ENCODE measurements around the gene KLHL6. TPM values are rescaled to one million over a fixed set of nuclear protein-coding genes. Genes with fewer than 3 reads are reported as not detected.
A peak's percentile ranks its signal among the peaks of the same experiment; 100 is the strongest.

The KLHL6 gene
- total and polyA plus RNA-seq, 4 donors: 0.42 to 3.8 (median 1.0) TPM

GRCh38 chr3:183498634-183499033, 56.9 kb downstream of the KLHL6 start:
- DNase-seq (ENCODE audit: low spot score): no peak
- 40% methylated on average over 6 of the region's 6 CpGs for WGBS
- H3K27ac ChIP-seq (ENCODE audit: low read depth in 1 of 2, low read length in 2 of 2): peak overlapping the region in 1 of 2 donors; percentile 49
- H3K27me3 ChIP-seq (ENCODE audit: control insufficient read depth in 4 of 4, insufficient read depth in 4 of 4, low read length in 3 of 4): no peaks in the 10 kb centered on the region
- H3K36me3 ChIP-seq (ENCODE audit: control insufficient read depth in 4 of 4, insufficient read depth in 3 of 4, low read depth in 1 of 4, low read length in 3 of 4): no peaks in the 10 kb centered on the region
- TF ChIP-seq ZBTB33 (IDR thresholded peaks at IDR 0.05) (peak; percentile 35), REST (IDR thresholded peaks at IDR 0.05) (peak; percentile 43), RXRA (IDR thresholded peaks at IDR 0.05) (peak; percentile 79 to 90), NR2F2 (IDR thresholded peaks at IDR 0.05) (no peak), RAD21 (IDR thresholded peaks at IDR 0.05) (peak; percentile 25 to 56), TAF1 (conservative IDR thresholded peaks at IDR 0.05) (no peak), MAX (IDR thresholded peaks at IDR 0.05) (no peak), HNF4A (conservative IDR thresholded peaks at IDR 0.05) (peak; percentile 85), SP1 (IDR thresholded peaks at IDR 0.05) (peak; percentile 86), YY1 (IDR thresholded peaks at IDR 0.05) (peak; percentile 59), GABPA (IDR thresholded peaks at IDR 0.05 in 1 of 2, conservative IDR thresholded peaks at IDR 0.05 in 1 of 2) (no peak), FOXA2 (IDR thresholded peaks at IDR 0.05) (peak; percentile 46), FOXA1 (IDR thresholded peaks at IDR 0.05) (no peak), JUND (IDR thresholded peaks at IDR 0.05) (no peak), EGR1 (IDR thresholded peaks at IDR 0.05; ENCODE audit: low read depth in 2 of 2) (no peak), HNF4G (IDR thresholded peaks at IDR 0.05) (no peak)
- TF ChIP-seq, protein P1, sequence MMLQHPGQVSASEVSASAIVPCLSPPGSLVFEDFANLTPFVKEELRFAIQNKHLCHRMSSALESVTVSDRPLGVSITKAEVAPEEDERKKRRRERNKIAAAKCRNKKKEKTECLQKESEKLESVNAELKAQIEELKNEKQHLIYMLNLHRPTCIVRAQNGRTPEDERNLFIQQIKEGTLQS (IDR thresholded peaks at IDR 0.05): no peak
- TF ChIP-seq, protein P2, sequence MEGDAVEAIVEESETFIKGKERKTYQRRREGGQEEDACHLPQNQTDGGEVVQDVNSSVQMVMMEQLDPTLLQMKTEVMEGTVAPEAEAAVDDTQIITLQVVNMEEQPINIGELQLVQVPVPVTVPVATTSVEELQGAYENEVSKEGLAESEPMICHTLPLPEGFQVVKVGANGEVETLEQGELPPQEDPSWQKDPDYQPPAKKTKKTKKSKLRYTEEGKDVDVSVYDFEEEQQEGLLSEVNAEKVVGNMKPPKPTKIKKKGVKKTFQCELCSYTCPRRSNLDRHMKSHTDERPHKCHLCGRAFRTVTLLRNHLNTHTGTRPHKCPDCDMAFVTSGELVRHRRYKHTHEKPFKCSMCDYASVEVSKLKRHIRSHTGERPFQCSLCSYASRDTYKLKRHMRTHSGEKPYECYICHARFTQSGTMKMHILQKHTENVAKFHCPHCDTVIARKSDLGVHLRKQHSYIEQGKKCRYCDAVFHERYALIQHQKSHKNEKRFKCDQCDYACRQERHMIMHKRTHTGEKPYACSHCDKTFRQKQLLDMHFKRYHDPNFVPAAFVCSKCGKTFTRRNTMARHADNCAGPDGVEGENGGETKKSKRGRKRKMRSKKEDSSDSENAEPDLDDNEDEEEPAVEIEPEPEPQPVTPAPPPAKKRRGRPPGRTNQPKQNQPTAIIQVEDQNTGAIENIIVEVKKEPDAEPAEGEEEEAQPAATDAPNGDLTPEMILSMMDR (IDR thresholded peaks at IDR 0.05; ENCODE audit: low read depth, low read length, missing input control): no peak
- no peak overlapping the region for H3K9ac ChIP-seq (ENCODE audit: low read depth in 1 of 2, low read length in 2 of 2)
- H3K4me3 ChIP-seq (ENCODE audit: low read depth in 1 of 3, low read length in 3 of 3): no peak overlapping the region
- H3K9me3 ChIP-seq (ENCODE audit: control insufficient read depth in 4 of 4, low read length in 3 of 4): no peaks in the 10 kb centered on the region
- peaks cover 0 to 17% (median 6%) of the 10 kb centered on the region in 4 donors for H3K4me1 ChIP-seq (ENCODE audit: control insufficient read depth in 4 of 4, insufficient read depth in 4 of 4, low read length in 3 of 4)

Measured in liver (tissue), 9 donors.